Measurements from ENCODE around the gene ASIC1.
"Not testable (repeated sequence)": the region's sequence is repeated elsewhere in the genome, so short reads cannot be mapped to it uniquely, and the experiment has no call there.

The ASIC1 gene

DNA sequence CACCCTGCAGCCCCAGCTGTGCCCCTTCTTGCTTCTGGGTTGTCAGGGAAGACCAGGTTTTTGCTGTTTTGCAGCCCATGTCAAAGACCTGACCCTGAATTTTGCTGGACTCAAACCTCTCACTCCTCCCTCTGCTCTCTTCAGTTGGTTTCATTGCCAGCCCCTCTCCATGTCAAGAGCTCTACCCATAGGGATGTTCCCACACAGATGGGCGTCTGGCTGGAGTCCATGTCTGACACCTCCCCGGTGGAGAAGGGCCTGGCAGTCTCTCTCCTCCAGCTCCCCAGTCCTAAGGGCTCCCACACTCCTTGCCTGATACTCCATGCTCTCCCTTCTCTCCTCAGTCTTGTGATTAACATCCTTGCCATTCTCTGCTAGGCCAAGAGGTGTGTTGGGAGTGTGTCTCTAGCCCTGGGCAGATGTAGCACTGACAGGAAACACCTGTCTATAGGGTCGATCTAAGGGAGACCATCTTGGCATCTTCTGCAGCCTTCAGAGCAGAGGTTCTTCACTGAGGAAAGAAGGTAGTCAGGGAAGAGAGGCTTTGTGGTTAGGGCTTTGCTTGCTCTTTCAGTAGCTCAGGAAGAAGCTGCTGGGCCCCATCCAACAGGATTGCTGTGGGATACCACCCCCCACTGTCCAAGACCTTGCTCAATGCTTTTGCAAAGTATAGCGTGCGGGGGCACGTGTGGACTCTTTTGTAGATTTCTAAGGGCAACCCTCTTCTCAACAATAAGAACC, 4.7 kb downstream of the ASIC1 start:
- peak; percentile 12 for DNase-seq

DNA sequence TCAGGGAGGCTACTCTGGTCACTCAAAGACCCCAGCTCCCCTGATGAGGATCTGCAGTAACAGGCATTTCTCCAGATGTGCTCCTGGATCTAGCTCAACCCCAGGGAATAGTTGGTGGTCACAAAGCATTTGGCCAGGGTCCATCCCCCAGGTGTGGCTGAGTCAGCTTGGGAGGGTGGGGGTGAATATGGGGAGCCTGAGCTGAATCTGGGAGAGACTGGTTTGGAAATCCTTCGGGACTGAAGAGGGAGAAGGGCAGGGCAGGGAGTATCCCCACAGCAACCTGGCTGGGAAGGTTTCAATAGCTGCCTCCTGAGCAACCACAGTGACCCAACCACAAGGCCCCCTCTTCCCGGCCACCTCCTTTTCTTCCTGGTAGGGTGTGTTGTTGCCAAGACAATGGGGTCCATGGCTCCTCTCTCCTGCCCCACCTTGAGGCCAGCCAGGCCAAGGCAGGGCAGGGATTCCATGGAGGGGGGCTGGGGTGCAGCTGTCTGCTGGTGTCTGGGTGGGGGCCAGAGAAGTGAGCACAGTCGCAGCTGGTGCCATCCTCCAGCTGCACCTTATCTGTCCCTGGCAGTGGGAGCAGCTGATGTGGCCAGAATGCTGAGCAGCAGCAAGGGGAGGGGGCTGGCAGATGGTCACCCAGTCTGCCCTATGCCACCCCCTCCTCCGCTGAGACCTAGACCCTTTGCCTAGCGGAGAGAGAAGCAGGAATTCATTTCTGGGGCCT, 5.5 kb downstream of the ASIC1 start:
- DNase-seq, result no peak

DNA sequence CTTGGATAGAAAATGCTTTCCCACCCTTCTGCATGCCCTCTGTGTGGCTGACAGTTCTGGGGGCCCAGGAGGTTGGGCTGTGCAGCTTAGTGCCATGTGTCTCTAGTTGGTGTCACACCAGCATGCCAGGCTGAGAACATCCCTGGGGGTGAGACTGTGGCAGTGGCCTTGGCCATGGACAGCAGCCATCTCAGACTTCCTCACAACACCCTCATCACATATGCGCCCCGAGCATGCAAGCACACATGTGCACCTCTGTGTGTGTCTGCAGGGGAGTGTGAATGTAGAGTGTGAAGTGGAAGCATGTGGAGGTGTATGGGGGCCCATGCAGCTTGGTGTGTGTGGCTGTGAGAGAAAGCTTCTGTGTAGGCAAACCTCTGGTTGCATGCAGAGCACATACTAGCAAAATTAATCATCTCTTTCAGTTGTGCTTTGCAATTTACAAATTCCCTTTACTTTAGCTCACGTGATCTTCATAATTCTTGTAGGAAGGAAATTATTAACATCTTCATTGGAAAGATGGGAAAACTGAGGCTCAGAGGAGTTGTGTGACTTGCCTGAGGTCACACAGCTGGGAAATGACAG, 8.4 kb downstream of the ASIC1 start:
- DNase-seq, result no peak

DNA sequence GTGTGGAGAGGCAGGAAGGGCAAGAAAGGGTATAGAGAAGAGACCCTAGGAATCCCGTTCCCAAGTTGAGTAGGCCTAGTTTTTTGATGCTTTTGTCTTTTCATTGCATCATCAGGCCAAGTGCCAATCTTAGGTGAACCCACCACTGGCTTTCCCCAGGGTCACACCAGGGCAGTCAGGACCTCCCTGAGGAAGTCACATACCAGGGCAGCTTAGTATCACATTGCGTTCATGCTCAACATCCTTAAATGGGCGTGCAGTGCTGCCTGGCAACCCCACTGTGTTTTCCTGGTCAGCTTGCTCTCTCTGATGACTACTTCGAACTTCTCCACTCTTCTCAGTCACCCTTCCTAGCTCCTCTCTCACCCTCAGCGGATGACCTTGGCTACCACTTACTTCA, 9.0 kb downstream of the ASIC1 start:
- DNase-seq, result no peak

DNA sequence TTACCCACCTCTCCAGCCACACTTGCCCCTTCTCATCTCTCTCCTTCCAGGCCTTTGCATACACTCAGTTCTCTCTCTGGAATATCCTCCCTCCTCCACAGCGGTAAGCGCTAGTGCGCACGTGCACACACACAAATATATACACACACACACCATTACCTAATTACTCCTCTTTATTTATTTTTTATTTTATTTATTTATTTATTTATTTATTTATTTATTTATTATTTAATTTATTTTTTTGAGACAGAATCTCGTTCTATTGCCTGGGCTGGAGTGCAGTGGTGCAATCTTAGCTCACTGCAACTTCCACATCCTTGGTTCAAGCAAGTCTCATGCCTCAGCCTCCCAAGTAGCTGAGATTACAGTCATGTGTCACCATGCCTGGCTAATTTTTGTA, 11.7 kb downstream of the ASIC1 start:
- DNase-seq, result no peak

DNA sequence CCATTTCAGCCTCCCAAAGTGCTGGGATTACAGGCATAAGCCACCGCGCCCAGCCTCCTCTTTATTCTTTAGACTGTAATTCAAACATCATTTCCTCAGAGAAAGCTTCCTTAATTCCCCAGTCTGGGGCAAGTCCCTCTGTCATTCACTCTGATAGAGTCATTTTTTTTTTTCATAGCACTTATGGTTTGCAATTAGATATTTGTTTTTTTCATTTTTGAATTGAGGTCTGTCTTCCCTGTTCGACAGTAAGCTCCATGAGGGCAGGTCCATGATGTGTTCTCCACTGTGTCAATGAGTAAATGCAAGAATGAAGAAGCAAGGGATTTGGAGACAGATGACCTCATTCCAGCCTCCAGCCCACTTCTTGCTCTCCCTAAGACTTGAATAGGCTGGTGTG, 12.1 kb downstream of the ASIC1 start:
- DNase-seq, result no peak

DNA sequence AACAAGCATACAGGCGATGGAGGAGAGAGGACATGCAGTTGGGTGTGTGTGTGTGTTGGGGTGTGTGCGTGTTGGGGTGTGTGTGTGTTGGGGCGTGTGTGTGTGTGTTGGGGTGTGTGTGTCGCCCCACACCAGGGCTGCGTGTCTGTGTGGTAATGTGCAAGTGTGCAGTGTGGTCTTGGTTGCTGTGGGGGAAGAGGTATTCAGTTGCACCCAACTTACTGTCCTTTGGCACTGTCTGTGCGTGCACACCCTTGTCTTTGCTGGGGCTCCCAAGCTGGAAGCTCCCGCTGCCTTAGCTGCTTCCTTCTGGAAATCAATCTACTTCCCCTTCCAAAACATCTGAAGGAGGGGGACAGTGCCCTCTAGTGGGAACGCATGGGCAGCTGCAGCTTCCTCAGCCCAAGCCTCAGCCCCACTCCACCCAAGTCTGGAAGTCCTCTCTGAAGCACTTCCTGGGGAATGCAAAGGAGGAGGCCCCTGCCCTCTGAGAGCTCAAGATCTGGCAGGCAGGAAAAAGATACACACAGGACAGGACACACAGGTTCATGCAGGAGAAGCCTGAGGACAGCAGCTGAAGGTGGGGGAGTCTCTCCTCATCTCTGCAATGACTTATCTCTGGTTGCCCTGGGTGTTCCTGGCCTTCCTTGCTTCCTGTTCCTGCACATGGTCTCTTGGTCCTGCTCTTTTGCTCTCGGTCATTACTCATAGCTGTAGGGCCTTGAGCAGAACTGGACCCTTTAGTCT, 13.1 kb downstream of the ASIC1 start:
- peak; percentile 67 for DNase-seq

DNA sequence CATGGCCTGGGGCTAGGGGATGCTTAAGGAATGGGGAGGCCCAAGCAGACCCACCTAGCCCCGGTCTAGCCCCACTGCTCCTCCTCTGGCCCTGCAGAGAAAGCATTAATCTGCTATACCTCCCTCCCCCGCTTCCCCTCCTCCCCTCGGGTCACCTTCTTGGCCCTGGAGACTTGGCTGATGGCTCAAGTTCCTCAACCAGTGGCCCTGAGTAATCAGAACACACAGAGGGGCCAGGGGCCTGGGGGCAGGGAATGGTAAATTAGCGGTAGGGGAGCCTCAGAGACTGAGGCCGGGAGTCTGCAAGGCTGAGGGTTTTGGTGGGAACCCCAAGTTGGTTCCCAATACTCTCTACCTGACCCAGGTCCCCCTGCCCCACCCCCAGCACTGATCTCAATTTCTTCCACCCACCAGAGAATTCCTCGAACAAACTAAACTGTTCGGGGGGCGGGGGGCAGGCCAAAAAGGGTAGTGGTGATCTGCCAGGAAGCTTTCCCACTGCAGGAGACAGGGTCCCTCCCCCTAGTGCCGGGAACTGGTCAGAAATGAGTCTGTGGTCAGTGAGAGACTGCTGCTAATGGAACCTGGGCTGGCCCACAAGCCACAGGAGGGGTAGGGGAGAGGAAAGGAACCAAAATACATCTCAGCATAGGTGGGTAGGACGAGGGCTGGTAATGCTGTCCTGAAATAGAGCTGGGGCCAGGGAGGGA, 15.0 kb downstream of the ASIC1 start:
- no peak for DNase-seq

DNA sequence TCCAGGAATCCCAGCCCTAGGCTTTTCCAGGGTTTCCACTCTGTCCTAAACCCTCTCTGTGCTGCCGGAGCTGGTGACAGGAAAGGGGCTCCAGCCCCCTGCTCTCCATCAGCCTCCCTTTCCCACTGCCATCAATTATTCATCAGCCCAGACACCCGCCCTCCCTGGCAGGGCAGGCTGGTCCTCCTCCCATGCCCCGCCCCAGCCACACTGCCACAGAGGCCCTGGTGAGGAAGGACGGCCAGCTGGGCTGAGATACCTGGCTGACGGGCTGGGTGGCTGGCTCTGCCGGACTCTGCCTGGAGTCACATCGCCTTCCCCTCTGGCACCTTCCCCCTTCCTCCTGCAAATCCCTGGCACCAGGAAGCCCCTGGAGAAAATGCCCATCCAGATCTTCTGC, 15.8 kb downstream of the ASIC1 start:
- DNase-seq, result no peak

DNA sequence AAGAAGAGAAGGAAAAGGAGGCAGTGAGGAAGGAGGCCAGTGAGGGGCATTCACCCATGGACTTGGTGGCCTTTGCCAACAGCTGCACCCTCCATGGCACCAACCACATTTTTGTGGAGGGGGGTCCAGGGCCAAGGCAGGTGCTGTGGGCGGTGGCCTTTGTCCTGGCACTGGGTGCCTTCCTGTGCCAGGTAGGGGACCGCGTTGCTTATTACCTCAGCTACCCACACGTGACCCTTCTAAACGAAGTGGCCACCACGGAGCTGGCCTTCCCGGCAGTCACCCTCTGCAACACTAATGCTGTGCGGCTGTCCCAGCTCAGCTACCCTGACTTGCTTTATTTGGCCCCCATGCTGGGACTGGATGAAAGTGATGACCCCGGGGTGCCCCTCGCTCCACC, 16.3 kb downstream of the ASIC1 start:
- no peak for DNase-seq

DNA sequence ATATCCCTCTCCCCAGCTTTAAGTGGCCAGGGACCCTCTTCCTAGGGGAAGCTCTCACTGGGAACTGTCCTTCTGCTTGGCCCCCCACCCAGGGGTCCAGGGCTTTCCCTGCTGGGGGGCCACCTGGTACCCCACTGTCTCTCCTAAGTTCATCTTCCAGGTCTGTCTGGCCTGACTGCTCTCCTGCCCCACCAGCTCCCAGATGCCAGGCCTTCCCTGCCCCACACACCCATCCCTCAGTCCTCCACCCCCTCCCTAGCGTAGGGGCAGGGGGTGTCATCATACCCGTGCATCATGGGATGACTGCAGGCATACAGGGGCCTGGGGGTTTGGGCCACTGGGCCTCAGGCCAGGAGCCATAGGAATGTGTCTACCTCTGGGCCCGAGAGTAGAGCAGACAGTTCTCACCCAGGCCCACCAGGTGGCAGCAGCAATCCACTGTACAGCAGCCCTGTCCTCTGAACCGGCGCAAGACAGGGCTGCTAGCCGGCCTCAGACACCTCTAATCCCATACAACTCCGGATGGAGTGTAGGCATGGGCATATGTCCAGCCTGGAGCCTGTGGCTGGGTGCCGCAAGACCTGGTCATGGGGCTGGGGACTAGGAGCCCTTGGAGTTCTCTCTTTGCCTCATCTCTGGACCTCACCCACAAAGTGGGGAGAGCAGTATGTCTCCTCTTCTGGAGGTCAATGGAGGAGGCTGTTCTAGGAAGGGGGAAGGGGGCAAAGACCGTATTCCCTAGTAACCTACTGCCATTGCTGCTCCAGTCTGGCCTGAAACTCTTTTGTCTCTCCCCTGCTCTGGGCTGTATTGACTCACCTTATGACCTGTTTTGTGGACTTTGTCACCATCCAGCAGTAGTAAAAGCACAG, 17.8 kb downstream of the ASIC1 start:
- peak; percentile 43 for DNase-seq

DNA sequence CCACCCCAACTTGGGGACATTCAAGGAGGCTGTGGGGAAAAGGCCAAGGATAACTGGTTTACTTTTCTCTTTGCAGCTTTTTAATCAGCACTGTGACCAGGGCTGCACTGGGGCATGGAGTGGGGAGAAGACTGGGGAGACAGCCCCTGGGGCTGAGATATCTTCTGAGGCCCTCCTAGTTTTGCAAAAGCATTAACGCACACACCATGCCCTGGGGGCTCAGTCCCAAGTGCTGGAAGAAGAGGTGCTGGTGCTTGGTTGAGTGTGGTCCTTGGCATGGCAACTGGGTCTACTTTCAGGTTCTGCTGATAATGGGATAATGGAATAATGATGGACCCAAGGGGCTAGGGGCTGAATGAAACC, 18.4 kb downstream of the ASIC1 start:
- DNase-seq, result no peak

DNA sequence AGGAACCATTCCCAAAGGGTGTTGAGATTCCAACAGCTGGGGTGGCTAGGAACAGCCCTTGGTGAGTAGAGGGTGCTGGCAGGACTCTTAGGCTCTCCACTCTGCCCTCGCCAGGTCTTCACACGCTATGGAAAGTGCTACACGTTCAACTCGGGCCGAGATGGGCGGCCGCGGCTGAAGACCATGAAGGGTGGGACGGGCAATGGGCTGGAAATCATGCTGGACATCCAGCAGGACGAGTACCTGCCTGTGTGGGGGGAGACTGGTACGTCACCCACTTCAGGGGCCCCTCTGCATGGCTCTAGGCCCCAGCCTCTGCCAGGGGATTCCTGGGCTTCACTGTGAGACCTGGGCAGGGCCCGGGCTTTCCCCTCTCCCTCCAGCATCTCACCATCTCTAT, 19.7 kb downstream of the ASIC1 start:
- no peak for DNase-seq

DNA sequence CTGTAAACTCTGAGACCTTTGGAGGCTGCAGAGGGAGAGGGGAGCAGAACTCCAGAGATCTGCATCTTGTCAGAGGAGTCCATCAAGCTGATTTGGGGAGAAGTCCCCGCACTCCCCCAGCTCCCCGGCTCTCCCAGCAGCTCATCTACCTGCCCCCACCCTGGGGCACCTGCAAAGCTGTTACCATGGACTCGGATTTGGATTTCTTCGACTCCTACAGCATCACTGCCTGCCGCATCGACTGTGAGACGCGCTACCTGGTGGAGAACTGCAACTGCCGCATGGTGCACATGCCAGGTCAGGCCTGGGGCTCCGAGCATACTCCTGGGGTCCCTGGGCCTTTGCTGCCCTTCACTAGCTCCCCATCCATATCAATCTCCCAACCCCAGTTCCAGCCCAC, 20.9 kb downstream of the ASIC1 start:
- no peak for DNase-seq

DNA sequence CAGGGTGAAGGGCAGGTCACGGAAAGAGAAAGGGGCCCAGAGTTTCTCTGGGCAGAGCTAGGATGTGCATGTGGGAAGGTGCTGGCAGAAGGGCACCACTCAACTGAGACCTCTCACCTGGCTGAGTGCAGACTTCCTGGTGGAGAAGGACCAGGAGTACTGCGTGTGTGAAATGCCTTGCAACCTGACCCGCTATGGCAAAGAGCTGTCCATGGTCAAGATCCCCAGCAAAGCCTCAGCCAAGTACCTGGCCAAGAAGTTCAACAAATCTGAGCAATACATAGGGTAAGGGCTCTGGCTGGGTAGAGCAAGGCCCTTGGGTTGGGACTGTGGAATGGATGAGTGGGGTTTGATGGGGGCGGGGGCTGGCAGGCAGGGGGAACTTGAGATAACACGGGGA, 22.4 kb downstream of the ASIC1 start:
- DNase-seq, result no peak

DNA sequence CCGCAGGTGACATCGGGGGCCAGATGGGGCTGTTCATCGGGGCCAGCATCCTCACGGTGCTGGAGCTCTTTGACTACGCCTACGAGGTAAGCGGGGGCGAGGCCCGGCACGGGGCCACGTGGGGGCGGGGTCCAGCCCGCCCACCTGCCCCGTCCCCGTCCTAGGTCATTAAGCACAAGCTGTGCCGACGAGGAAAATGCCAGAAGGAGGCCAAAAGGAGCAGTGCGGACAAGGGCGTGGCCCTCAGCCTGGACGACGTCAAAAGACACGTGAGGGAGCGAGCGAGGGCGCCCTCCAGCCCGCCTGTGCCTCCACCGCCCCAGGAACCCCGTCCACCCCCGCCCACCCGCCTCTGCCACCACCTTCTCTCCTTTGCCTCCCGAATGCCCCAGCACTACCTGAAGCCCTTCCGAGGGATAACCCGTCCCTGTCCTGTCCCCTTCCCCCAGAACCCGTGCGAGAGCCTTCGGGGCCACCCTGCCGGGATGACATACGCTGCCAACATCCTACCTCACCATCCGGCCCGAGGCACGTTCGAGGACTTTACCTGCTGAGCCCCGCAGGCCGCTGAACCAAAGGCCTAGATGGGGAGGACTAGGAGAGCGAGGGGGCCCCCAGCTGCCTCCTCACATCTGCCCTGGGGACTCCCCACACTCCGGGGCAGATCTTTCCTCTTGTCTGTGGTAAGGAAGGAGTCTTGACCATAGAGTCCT, 23.9 kb downstream of the ASIC1 start:
- no peak for DNase-seq

DNA sequence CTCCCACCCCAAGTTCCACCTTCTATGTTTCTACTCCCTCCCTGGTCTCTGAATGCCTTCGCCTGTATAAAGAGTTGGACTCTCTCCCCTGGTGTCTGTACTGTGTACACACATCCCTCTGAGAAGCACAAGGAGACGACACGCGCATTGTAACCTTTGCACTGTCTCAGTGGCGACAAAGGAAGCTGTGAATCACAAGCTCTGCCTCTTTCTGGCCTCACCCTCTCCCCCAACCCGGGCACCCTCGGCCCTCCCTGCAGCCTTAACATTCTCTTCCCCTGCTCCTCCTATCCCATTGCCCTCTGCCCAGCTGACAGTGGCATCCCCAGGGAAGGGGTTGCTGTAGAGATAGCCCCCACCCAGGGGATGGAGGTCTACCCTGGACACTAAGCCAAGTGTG, 25.2 kb downstream of the ASIC1 start:
- no peak for DNase-seq

DNA sequence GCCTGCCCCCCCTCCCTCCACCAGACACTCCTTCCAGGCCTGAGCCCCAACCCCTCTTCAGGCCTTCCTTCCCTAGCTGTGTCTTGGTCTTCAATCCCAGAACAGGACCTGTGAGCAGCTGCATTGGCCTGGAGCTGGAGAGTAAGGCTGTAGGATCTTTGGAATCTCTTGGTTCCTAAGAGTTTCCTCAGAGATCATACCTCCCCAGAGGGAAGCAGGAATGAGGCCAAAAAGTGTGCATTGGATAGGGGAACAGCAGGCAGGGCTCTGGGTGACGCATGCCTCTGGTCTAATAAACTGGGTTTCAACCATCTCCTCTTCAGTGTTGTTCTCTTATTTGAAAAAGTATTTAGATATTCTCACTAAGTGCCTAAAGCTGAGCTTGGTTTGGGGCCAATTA, 25.9 kb downstream of the ASIC1 start:
- no peak for DNase-seq

DNA sequence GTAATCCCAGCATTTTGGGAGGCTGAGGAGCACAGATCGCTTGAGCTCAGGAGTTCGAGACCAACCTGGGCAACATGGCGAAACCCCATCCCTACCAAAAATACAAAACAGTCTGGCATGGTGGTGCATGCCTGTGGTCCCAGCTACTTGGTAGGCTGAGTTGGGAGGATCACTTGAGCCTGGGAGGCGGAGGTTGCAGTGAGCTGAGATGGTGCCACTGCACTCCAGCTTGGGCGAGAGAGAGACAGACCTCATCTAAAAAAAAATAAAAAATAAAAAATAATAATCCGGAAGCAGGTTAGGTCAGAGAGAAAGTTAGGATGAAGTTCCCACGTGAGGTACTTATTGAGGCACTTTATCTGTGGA, 27.0 kb downstream of the ASIC1 start:
- not testable (repeated sequence) for DNase-seq

DNA sequence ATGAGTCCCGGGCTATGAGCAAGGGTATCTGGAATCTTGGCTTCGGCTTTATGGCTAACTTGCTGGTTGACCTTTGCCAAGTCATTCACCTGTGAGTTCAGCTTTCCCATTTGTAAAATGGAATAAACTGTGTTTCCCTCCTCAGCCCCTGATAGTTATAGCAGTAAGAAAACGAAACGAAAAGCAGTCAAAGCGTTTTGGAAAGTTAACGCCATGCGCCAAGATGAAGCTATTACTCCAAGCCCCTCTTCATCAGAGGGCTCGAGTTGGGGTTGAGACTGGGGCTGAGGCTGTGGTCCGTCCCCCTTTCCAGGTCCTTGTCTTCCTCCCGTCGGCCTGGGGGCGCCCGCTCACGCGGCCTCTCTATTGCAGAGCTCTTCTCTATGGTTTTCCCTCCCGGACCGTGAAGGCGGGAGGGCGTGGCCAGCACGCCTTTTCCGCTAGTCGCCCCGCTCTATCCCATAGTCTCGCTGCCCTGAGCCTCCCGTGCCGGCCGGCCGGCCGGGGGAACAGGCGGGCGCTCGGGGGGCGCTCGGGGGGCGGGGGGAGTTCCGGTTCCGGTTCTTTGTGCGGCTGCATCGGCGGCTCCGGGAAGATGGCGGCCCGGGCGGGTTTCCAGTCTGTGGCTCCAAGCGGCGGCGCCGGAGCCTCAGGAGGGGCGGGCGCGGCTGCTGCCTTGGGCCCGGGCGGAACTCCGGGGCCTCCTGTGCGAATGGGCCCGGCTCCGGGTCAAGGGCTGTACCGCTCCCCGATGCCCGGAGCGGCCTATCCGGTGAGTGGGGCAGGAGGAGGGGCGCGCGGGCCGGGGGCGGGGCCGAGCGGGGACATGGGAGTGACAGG, 27.6 kb downstream of the ASIC1 start, which contains the start of gene SMARCD1:
Gene SMARCD1, plus strand, starts transcription at position 568 of the 840 bp plus-strand sequence. Its CDS starts 28 bp downstream, at position 596.
- peak; percentile 96 for DNase-seq
